Heart left ventricle (tissue), 16 donors: Measurements from ENCODE around the gene RRAGC. TPM values are rescaled to one million over a fixed set of nuclear protein-coding genes. Genes with fewer than 3 reads are reported as not detected.

ENCODE experiments used
- ATAC-seq, 4 donors: fragments of 200-7000 bp; cut with Tn5 transposase; one replicate each; pipeline ENCODE4 v1.9.1; 2020 to 2022; ENCODE audit warnings: moderate library complexity in 4 of 4, mild to moderate bottlenecking in 3 of 4, moderate number of reproducible peaks in 1 of 4
- DNase-seq, 5 donors: peaks; one replicate each; pipeline ENCODE4 v3.0.0-alpha.2; 2020
- H3K27ac ChIP-seq, 12 donors: fragments of 200-600 bp; sonication (generic) in 4 of 12; one replicate each; pipeline versions ENCODE4 v1.5.0 to v1.8.0; 2016 to 2022; ENCODE audit warnings: mild to moderate bottlenecking in 2 of 12
- H3K27me3 ChIP-seq, 9 donors: fragments of 200-600 bp; sonication (generic) in 2 of 9; one replicate each; pipeline versions ENCODE4 v1.5.1 to v1.8.0; 2016 to 2022; ENCODE audit warnings: mild to moderate bottlenecking in 3 of 9
- H3K36me3 ChIP-seq, 9 donors: fragments of 200-600 bp; sonication (generic) in 2 of 9; one replicate each; pipeline versions ENCODE4 v1.5.0 to v1.8.0; 2018 to 2022; ENCODE audit warnings: mild to moderate bottlenecking in 2 of 9
- H3K4me1 ChIP-seq, 12 donors: fragments of 200-600 bp; sonication (generic) in 4 of 12; one replicate each; pipeline versions ENCODE4 v1.5.0 to v1.8.0; 2016 to 2022; ENCODE audit warnings: mild to moderate bottlenecking in 3 of 12
- H3K4me3 ChIP-seq, 12 donors: fragments of 200-600 bp; sonication (generic) in 4 of 12; one replicate each; pipeline versions ENCODE4 v1.5.0 to v1.8.0; 2017 to 2022; ENCODE audit warnings: mild to moderate bottlenecking in 9 of 12, moderate library complexity in 4 of 12
- H3K9me3 ChIP-seq, 12 donors: fragments of 200-600 bp; sonication (generic) in 4 of 12; one replicate each; pipeline versions ENCODE4 v1.5.0 to v1.8.0; 2016 to 2022; ENCODE audit warnings: mild to moderate bottlenecking in 1 of 12
- CTCF ChIP-seq, 12 donors: fragments of 200-600 bp; sonication (generic) in 4 of 12; IDR thresholded peaks; one replicate each; pipeline versions ENCODE4 v1.5.0 to v1.8.0; 2018 to 2022; ENCODE audit warnings: antibody characterized with exemption in 12 of 12, mild to moderate bottlenecking in 5 of 12
- POLR2A ChIP-seq, 2 donors: fragments of 450-650 bp; IDR thresholded peaks; one replicate each; pipeline ENCODE4 v1.6.1; 2017; ENCODE audit warnings: antibody characterized with exemption in 2 of 2, mild to moderate bottlenecking in 2 of 2, moderate library complexity in 2 of 2
- WGBS, 4 donors: extraction: QIAGEN DNeasy Blood & Tissue Kit in 2 of 4; methylation state at CpG; one replicate each; pipeline versions ENCODE4 v1.1.5 to v1.1.7; 2013 to 2018; 5-methylcytosine and 5-hydroxymethylcytosine counted together
- intact Hi-C, 10 donors: fragments of 100-400 bp; cut with DNase I; formaldehyde crosslinking; loops; one replicate each; pipeline versions ENCODE4 v1.11.1 to v1.14.2; 2022
- polyA plus RNA-seq, 2 donors: library from polyadenylated mRNA; stranded (reverse); fragments of 200-250 nt; gene quantifications; one replicate each; pipeline ENCODE4 v1.2.3, GENCODE V29; 2013
- total RNA-seq, 9 donors: library from RNA; depleted of rRNA in 2 of 9; stranded (reverse); fragments of >200 nt in 2 of 9; fragmentation: NEBNext Ultra II Directional in 3 of 9; extraction: Animal tissue kit (Norgen Biotek cat#: 25700) in 3 of 9; gene quantifications; one replicate each; pipeline versions ENCODE4 v1.1.0 to v1.2.4, GENCODE V29; 2016 to 2023
- donor health status: ischemic (EF 13 %, LVEDD 7.1; RV severe dilation, severe dysfunction).
- donor health status: healthy with polysubstance abuse.
- donor health status: DM: no; HTN: yes; CAD: no.
- donor health status: DM: no; HTN: no; CAD: no.
- donor health status: ischemic (EF 25% LVEDD 6.9; RV normal size, moderate dysfunction).
- donor health status: ischemic (EF 25% LVEDD 5.7; RV mildly dilated, moderate dysfunction).
- donor health status: healthy.
- donor health status: DM: yes; HTN: yes; CAD: no.
- donor health status: ischemic (EF 35%, LVEDD 5.7; RV mildly dilated, moderate dysfunction).
- donor health status: nonischemic (EF 11% LVEDD 7.7; RV severe dilation, severe dysfunction).
- donor health status: DM: yes; HTN: yes; CAD: no.
- donor health status: PGD.
- donor health status: ischemic (EF 29% LVEDD 5.4; RV normal size, mild dysfunction).
- donor health status: nonischemic (EF 23%, LVEDD 6.1; RV moderate dilation, normal function).

Gene RRAGC
- total and polyA plus RNA-seq, 11 donors: 8.6 to 32.8 (median 22.3) TPM

- no peak for DNase-seq
- H3K4me3 ChIP-seq: no peak overlapping the region
- 84 to 100% (median 88%) methylated on average over 1 of the region's 1 CpG for WGBS, 4 donors
- no peak for TF ChIP-seq POLR2A (IDR thresholded peaks at IDR 0.05)
- no peak for TF ChIP-seq CTCF (IDR thresholded peaks at IDR 0.05)
- no peaks in the 10 kb centered on the region for H3K27me3 ChIP-seq
- no peaks in the 10 kb centered on the region for H3K4me1 ChIP-seq
- no peak overlapping the region for H3K27ac ChIP-seq
- no peaks in the 10 kb centered on the region for H3K9me3 ChIP-seq
- intact Hi-C loops: no loop called here
- no peak for ATAC-seq
- peaks cover 0 to 2% (median 0%) of the 10 kb centered on the region in 9 donors for H3K36me3 ChIP-seq
Observed at GRCh38 chr1:38891753-38892152, 32.2 kb upstream of the RRAGC start.

GRCh38 chr1:38889589-38889988, 30.0 kb upstream of the RRAGC start:
- Histone ChIP-seq H3K9me3 (no peaks in the 10 kb centered on the region), H3K27ac (no peak overlapping the region), H3K4me3 (no peak overlapping the region), H3K27me3 (no peaks in the 10 kb centered on the region), H3K36me3 (peaks cover 0 to 2% (median 0%) of the 10 kb centered on the region in 9 donors), H3K4me1 (no peaks in the 10 kb centered on the region)
- TF ChIP-seq POLR2A (IDR thresholded peaks at IDR 0.05) (no peak), CTCF (IDR thresholded peaks at IDR 0.05) (no peak)
- ATAC-seq (no peak), DNase-seq (no peak)
- WGBS, 4 donors: 70 to 90% (median 77%) methylated on average over 5 of the region's 5 CpGs
- intact Hi-C loops: no loop called here

GRCh38 chr1:38888423-38889333, 29.1 kb upstream of the RRAGC start:
- intact Hi-C loops: no loop called here
- Histone ChIP-seq H3K4me1 (no peaks in the 10 kb centered on the region), H3K27me3 (no peaks in the 10 kb centered on the region), H3K36me3 (peaks cover 0 to 2% (median 0%) of the 10 kb centered on the region in 9 donors), H3K4me3 (no peak overlapping the region), H3K9me3 (no peaks in the 10 kb centered on the region), H3K27ac (no peak overlapping the region)
- no peak for ATAC-seq
- WGBS, 4 donors: 84 to 90% (median 89%) methylated on average over 9 of the region's 9 CpGs
- TF ChIP-seq CTCF (IDR thresholded peaks at IDR 0.05) (no peak), POLR2A (IDR thresholded peaks at IDR 0.05) (no peak)
- no peak for DNase-seq

GRCh38 chr1:38885092-38885491, 25.5 kb upstream of the RRAGC start:
- Histone ChIP-seq H3K9me3 (no peaks in the 10 kb centered on the region), H3K4me1 (peaks cover 0 to 7% (median 0%) of the 10 kb centered on the region in 12 donors), H3K4me3 (no peak overlapping the region), H3K27ac (no peak overlapping the region), H3K27me3 (no peaks in the 10 kb centered on the region), H3K36me3 (no peaks in the 10 kb centered on the region)
- DNase-seq (no peak), ATAC-seq (no peak)
- no peak for TF ChIP-seq CTCF (IDR thresholded peaks at IDR 0.05)
- TF ChIP-seq POLR2A (IDR thresholded peaks at IDR 0.05): no peak
- intact Hi-C loops: no loop called here
- 88 to 99% (median 94%) methylated on average over 2 of the region's 2 CpGs for WGBS, 4 donors
